Activated effector memory CD4-positive, alpha-beta T cell treated with anti-CD3 and anti-CD28 coated beads, Interleukin-2, amount 50 U/mL, for 16 hours (primary cell): ENCODE measurements around the gene SLC22A5.
A peak's percentile ranks its signal among the peaks of the same experiment; 100 is the strongest.

Source experiments
- DNase-seq: peaks from one replicate; pipeline ENCODE4 v3.0.0-alpha.2; 2020

SLC22A5 gene

DNA sequence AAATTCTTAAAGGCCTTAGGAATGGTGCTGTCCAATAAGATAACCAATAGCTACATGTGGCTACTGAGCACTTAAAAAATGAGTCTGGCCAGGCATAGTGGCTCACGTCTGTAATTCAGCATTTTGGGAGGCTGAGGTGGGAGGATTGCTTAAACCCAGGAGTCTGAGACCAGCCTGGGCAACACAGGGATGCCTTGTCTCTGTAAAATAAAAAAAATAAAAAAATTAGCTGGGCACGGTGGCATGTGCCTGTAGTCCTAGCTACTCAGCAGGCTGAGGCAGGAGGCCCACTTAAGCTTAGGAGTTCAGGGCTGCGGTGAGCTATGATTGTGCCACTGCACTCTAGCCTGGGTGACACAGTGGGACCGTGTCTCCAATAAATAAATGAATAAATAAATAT is 1.3 kb upstream of the SLC22A5 start:
- DNase-seq: no peak

DNA sequence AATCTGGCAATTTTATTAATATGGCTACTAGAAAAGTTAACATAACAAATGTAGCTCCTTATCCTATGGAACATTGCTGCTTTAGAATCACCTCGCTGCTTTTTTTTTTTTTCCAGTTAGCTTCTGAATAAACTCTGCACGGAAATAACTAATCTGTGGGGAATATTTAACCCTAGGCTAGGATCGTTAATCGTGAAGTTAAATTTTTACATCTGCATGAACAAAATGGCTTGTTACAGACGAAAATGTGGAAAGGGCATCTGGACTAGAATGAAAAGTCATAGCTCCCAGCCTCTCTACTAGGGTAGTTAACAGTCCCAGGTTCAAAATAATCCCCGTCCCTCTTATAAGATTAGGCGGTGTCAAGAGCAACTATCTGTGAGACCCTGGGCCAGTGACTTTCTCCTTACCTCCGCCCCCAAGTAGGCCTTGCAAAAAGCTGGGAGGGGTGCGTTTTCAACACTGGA is 470 bp upstream of the SLC22A5 start:
- no peak for DNase-seq

DNA sequence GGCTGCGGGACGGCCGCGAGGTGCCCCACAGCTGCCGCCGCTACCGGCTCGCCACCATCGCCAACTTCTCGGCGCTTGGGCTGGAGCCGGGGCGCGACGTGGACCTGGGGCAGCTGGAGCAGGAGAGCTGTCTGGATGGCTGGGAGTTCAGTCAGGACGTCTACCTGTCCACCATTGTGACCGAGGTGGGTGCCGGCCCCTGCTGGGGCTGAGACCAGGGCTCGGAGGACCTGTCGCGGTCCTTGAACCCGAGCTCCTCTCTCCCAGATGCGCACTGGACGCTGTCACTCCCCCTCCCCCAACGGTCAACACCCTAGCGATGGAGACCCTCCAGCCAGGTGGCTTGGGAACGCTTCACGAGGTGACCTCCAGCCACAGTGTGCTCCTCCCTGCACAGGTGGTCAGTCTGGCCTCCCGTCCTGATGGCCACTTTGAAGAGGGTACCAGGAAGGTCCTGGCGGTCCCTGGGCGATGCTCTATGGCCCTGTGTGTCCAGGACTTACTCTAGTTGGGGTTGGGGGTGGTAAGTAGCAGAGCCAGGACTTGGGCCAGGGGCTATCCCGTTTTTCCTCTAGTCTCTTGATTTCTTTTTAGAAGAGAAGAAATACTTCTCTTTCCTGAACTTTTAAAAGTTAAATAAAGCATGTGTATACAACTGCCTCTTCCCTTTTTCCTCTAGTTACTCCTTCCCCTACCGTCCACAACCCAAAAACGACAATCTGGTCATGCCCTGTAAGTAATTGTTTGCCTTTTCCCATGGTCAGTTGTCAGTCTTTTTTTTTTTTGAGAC is 866 bp downstream of the SLC22A5 start:
- DNase-seq: no peak

DNA sequence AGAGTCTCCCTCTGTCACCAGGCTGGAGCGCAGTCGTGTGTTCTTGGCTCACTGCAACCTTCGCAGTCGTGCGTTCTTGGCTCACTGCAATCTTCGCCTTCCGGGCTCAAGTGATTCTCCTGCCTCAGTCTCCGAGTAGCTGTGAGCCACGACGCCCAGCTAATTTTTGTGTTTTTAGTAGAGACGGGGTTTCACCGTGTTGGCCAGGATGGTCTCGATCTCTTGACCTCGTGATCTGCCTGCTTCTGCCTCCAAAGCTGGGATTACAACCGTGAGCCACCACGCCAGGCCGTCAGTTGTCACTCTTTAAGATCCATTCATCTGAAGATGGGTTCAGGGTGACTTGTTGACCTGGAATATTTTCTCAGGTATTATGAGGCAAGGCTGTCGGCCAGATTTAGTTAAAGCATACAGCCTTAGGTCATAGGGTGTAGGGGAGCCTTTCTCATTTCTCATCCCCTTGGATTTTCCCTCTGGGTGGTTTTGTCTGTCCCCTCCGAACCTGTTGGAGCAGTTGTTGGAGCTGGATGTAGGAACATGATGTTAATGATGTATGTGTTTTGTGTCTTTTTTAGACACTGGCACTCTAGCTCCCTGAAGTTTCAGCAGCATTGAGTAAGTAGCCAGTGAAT is 1.6 kb downstream of the SLC22A5 start:
- DNase-seq: no peak

DNA sequence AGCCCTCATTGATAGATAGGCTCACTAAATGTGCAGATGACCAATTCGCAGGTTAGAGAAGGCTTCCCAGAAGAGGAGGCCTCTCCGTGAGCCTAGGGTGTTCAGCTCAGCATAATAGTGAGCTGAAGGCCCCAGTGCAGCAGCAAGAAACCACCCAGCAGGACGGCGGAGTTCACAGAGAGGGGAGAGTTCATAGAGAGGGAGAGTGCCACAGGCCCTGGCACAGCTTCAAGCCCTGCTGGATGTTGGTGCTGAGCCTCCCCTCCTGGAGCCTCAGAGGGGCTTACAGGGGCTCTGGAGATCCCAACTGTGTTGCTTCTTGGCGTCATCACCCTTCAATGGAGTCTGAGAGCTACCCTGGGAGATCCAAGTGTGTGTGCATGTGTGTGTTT is 2.1 kb downstream of the SLC22A5 start:
- DNase-seq: no peak

DNA sequence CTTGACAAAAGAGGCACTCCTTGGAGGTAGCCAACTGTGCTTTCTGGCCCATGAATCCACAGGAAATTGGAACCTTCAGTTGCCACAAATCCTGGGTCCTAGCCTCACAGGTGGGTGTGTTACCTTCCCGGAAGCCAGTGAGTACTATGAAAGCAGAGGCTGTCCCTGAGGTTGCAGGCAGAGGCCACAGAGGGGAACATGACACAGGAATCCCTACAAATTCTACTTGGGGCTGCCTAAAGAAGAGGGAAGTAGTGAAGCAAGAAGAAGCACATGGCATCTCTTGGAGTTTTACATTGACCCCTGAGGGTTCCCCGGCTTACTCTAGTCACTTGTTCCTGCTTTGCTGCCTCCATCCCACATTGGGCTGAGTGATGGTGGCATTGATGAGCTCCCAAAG is 2.6 kb downstream of the SLC22A5 start:
- DNase-seq: no peak

DNA sequence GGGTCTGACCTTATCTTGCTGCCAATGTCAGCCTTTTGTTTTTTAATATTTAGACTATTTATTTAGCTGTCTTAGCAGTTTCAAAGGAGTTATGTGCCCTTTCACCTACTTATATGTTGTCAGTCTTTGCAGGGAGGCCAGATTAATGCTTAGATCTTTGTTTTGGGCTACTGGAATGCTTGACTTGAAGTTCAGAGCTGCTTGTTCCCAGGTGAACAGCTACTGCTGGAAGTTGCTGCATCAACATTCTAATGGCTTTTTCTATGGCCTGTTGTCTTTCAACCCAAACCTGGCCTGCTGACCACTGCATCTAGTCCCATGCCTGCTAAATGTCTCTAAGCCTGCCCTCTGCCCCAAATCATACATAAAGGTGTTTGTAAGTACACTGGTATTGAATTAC is 3.0 kb downstream of the SLC22A5 start:
- no peak for DNase-seq

DNA sequence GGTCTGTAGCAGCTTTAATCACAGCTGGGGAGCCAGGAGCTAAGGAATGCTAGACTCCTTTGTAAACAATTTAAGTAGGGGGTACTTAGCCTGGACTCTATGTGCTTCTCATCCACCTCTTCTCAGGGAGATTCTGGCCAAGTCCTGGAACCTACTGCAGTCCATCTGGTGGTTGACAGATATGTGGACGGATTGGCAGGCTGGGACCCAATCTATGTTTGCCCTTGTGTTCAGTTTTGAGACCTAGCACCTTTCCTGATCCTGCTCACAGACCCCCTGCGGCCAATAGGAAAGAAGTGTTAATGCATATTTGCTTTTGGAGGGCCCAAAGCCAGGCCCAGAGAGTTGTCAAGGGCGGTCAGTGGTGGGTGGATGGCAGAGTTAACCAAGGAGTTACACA is 6.4 kb downstream of the SLC22A5 start:
- DNase-seq: no peak

DNA sequence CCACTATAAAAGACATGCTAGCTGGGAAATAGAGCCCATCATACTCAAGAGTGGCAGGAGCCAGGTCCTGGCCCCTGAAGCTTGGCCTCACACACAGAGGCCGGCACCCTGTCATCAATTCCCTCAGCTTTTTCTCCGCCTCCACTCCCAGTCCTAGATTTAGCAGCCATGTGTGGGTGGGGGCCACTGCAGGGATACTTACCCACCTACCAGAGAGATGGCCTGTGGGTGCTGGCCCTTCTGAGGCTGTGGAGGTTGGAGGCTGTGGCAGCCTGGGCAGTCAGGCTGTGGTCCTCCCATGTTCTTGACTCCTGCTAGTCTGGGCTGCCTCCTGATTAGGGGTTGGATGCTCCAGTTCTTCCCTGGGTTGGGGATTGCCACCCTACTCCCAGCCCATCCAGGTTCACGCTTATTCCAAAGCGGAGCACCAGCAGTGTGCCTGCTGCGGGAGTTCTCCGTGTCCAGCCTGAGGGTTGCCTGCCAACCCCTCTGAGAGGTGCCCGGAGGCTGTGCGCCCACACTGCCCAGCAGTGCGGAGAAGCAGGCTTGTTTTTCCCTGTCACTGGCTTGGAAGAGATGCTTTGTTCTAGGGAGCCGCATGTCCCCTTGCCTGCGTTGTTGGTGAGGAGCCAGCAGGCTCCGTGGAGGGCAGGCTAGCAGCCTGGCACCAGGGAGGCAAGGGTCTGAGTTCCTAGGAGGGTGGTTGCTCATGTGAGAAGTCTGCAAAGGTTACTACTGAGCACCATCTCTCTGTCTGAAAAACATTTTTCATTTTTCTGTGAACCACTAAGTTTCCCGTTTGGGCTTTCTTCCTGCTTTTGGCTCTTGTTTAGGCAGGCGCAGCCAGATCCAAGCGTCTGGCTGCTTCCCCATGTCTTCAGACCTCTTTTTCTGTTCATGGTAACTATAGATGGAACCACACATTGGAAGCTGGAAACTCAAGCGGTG is 7.5 kb downstream of the SLC22A5 start:
- DNase-seq: no peak

DNA sequence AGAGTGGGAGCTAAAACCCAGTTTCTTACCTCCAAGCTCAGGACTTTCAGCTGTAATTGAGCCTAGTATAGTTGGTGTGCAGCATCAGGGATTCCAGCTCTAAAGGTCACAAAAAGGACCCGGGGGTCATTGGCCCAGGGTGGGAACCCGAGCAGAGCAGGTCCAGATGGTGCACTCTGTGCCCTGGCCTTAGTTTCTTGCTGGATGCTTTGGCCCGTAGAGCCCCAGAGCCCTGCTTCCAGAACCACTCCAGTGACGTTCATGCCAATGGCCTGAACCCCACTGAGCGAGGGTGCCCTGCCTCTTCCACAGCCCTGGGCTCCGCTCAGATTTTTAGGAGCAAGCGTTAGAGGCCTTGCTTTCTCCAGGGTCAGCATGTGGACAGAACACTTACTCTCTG is 8.2 kb downstream of the SLC22A5 start:
- no peak for DNase-seq

DNA sequence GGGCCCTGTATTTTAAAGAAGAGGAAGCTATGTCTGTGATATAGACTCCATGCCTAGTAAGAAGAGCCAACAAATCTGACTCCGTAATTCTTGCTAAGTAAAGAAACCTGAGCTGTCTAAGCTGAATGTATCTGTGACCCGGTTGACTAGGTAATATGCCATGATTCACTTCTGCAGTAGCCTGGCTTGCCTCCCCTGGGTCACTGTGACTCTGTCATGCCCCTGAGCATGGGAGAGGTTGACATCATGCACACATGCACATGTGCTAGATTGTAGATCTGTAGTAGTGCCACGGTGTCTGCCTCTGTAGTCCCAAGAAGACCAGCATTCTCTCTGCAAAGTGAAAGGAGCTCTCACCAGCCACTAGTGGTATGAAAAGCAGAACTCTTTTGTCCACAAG is 9.1 kb downstream of the SLC22A5 start:
- DNase-seq: no peak

DNA sequence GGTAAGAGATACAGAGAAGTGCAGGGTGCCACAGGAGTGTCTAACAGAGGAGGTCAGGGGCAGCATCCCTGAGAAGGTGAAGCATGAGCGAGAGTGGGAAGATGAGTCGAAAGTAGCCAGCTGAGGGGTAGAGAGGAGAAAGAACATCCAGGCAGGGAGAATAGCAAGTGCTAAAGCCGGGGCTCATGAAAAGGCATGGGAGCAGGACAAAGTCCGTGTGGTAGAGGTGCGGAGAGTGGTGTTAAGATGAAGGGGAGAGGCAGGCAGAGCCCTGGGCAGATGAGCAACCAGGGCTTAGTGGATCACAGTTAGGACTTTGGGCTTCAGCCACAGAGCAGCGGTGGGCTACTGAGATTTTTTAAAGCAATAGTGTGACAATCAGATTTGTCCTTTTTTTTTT is 10.5 kb downstream of the SLC22A5 start:
- DNase-seq: no peak

DNA sequence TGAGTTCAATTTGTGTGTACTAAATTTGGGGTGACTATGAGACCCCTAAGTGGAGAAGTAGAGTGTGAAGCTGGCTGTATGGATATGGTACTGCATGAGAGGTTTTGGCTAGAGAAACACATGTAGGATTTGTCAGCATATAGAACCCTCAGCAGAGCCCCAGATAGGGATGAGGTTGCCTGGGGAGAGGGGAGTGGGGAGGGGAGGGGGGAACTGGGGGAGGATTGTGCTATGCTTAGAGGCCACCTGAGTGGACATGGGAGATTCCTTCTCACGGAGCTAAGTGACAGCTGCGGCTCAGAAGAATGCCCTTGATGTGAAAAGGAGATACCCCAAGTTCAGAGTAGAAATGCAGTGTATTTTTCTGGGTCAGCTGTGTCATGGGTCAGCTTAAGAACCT is 11.2 kb downstream of the SLC22A5 start:
- no peak for DNase-seq

DNA sequence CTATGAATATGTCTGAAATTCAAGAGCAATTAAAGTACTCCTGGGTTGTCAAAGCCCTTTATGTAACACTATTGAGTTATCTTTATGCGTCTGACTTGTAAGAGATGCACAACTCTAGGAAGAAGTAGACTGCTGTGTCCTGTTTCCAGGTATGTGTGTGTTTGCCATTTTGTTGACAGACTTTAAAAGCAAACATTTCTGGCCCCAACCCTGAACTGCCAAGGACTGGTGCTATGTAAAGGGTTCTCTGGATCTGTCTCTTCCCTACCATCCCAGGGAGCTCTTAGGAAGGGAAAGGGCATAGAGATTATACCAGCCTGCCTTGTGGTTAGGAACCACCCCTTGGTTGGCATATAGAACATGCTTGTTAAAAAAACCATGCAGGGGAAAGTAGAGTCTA is 12.1 kb downstream of the SLC22A5 start:
- DNase-seq: no peak

DNA sequence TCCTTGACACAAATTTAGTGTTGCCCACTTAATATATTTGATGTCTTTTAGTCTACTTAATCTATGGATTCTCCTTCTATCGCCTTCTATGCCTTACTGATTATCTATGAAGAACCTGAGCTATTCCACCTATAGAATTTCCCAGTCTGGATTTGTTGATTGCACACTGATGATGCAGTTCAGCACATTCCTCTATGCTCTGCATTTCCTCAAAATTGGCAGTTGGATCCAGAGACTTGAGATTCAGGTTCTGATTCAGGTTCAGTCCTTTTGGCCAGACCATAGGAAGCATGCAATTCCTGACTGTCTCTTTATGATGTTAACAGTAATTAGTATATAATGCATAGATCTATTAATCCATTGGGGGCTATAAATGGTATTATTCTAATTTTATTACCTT is 13.8 kb downstream of the SLC22A5 start:
- DNase-seq: no peak

DNA sequence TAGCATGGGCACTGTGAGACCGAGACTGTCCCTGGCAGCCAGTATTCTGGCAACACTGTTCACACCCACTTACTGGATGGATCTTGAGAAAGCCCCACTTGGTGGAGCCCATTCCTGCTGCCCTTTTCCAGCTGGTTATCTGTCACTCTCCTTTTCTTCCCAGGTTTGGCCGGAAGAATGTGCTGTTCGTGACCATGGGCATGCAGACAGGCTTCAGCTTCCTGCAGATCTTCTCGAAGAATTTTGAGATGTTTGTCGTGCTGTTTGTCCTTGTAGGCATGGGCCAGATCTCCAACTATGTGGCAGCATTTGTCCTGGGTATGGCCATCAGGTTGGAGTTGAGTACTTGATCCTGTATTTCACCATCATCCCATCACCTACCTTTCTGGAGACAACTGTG is 14.5 kb downstream of the SLC22A5 start:
- DNase-seq: no peak

DNA sequence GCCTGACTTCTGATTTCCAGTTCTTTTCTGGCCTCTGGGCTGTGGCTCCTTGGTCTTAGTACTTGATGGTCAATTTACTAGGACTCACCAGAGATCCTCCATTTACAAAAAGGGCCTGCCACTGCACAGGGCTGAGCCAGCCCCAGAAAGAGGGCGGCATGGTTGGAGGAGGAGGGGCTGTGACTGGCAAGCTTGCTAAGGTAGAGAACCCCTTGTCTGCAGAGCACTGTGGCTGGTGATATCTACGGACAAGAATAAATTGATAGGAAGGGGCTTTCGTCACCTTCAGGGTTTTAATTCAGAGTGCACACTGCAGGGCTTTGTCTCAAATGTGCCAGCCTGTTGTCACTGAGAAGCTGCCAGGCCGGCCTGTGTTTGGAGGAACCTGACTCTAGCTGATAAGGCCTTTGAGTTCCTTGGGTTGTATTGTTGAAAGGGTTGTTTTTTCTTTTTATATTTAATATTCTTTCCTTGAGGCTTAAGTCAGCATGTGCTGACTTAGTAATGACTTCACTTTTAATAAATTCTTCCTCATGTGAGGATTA is 15.1 kb downstream of the SLC22A5 start:
- DNase-seq: no peak

DNA sequence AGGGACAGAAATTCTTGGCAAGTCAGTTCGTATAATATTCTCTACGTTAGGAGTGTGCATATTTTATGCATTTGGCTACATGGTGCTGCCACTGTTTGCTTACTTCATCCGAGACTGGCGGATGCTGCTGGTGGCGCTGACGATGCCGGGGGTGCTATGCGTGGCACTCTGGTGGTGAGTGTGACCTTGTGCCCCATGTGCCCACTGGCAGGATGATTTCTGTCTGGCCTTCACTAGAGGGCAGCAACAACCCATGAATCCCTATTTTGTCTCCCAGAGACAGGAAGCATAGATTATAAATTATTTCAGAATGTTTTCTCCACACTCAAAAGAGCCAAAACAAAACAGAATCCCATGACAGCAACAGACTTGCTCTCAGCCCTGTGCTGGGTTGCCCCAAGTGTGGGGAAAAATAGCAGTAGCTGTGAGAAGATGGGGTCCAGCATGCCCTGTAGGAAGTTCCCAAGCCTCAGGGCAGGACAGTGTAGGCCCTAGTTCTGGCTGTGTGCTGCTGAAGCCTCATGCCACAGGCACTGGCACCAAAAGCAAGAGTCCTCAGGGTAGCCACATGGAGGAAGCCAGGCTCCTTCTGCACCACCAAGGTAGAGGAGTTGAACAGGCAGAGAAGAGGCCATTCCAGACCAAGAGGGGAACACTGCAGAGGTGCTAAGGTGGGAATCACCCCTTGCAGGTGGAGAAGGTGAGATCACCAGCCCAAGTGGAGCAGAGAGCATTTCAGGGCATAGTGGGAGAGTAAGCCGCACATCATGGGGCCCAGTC is 16.0 kb downstream of the SLC22A5 start:
- peak; percentile 82 for DNase-seq

DNA sequence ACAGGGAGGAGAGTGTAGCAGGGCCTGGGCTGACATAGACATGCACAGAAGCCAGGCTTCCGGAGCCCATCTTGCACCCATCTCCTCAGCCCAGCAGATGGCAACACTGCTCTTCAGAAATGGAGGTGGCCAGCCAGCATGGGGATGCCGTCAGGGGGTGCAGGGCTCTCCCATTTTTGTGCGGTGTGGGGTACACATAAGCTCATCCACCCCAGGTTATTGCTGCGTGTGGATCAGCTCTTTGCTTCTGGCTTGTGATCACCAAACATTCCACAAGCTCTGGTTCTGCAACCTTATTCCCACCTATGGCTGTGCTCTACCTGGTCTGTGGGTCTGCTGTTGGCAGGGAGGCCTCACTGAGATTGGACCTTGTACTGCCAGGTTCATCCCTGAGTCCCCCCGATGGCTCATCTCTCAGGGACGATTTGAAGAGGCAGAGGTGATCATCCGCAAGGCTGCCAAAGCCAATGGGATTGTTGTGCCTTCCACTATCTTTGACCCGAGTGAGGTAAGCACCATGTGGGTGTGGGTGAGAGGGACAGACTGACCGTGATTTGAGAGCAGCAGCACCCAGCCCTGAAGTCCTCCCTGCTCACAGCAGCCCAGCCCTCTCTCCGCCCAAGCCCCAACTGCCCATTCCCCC is 17.3 kb downstream of the SLC22A5 start:
- DNase-seq: peak; percentile 89

DNA sequence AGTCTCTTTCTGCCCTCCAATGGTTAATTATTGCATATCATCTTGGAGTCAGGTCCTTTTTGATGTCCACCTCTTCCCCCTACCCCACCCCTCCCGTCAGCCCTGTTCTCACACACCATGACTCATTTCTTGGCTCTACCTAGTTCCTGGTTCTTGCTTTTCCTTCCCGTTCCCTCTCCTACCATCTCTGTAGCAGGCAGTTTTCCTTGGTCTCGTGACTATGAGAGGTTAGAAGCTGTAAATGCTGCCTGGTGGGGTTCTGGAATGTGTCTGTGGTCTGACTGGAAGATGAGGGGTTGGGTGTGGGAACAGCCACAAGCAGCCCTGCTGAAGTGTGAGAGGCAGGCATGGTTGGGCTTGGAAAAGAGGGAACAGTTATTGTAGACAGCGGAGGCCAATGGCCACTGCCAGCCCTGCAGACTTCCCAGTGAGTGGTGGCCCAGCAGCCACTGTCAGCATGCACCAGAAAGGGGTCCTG is 18.2 kb downstream of the SLC22A5 start:
- no peak for DNase-seq

DNA sequence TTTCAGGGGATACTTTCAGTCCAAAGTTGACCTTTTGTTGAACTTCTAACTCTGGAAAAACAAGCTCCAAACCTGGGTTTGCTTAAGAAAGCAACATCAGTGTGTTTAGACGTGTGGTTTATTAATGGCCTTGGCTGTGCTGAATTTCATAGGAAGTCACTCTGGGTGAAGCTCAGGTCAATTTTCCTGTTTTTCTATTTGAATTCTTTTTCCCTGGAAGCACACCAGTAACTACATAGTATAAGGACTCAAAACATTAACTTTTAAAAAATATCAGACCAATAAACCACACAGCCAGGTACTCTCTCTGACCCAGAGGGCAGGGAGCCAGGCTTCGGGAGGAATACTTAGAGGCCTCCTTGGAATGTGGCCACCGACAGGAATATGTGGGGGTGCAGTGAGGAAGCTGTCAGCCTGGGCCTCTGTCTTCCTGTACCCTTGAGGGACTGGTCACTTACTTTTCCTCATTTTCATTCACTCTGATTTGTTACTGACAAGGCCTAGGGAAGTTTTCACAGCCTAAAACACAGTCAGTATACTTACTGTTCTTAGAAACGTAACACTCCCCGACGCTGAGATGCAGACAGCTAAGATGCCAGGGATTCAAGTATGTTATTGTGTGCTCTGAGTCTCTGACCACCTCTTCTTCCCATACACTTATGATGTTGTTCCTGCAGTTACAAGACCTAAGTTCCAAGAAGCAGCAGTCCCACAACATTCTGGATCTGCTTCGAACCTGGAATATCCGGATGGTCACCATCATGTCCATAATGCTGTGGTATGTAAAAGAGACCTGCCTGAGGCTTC is 18.9 kb downstream of the SLC22A5 start:
- DNase-seq: no peak
